Lung (tissue), 12 donors: ENCODE results near the gene JAK1. TPM values are rescaled to one million over a fixed set of nuclear protein-coding genes. Genes with fewer than 3 reads are reported as not detected.
A peak's percentile ranks its signal among the peaks of the same experiment; 100 is the strongest.

Experiments used
- ATAC-seq: fragments of 200-7000 bp; cut with Tn5 transposase; one replicate; pipeline ENCODE4 v1.9.1; 2020; ENCODE audit warnings: moderate number of reproducible peaks; ENCODE audit not compliant: insufficient read depth, low FRiP score
- DNase-seq, 3 donors: peaks; one replicate each; pipeline ENCODE4 v3.0.0-alpha.2; 2013 to 2017
- H3K27ac ChIP-seq, 2 donors: one replicate each; pipeline ENCODE4 v1.5.1; 2013; ENCODE audit warnings: mild to moderate bottlenecking in 2 of 2, moderate library complexity in 2 of 2, control low read depth in 1 of 2, inconsistent platforms in 1 of 2, low read depth in 1 of 2, low read length in 1 of 2
- H3K27me3 ChIP-seq, 3 donors: one replicate each; pipeline ENCODE4 v1.5.1; 2013; ENCODE audit warnings: low read length in 2 of 3; ENCODE audit not compliant: control insufficient read depth in 3 of 3, insufficient read depth in 3 of 3
- H3K36me3 ChIP-seq, 4 donors: one replicate each; pipeline ENCODE4 v1.5.1; 2013; ENCODE audit warnings: low read length in 4 of 4, mild to moderate bottlenecking in 1 of 4, moderate library complexity in 1 of 4; ENCODE audit not compliant: control insufficient read depth in 4 of 4, insufficient read depth in 4 of 4
- H3K4me1 ChIP-seq, 5 donors: one replicate each; pipeline ENCODE4 v1.5.1; 2013; ENCODE audit warnings: low read length in 5 of 5, mild to moderate bottlenecking in 2 of 5, moderate library complexity in 1 of 5; ENCODE audit not compliant: control insufficient read depth in 5 of 5, insufficient read depth in 5 of 5
- H3K4me3 ChIP-seq: one replicate; pipeline ENCODE4 v1.5.1; 2013; ENCODE audit warnings: mild to moderate bottlenecking, control low read depth, moderate library complexity
- H3K9ac ChIP-seq, 2 donors: one replicate each; pipeline ENCODE4 v1.5.1; 2013; ENCODE audit warnings: low read length in 2 of 2, control low read depth in 1 of 2; ENCODE audit not compliant: insufficient read depth in 1 of 2
- H3K9me3 ChIP-seq, 4 donors: one replicate each; pipeline ENCODE4 v1.5.1; 2013; ENCODE audit warnings: low read length in 3 of 4, mild to moderate bottlenecking in 1 of 4, moderate library complexity in 1 of 4; ENCODE audit not compliant: control insufficient read depth in 4 of 4, insufficient read depth in 3 of 4
- WGBS, 2 donors: extraction: QIAGEN DNeasy Blood & Tissue Kit; methylation state at CpG; one replicate each; pipeline ENCODE4 v1.1.7; 2013; 5-methylcytosine and 5-hydroxymethylcytosine counted together
- polyA plus RNA-seq, 2 donors: library from polyadenylated mRNA; stranded (reverse); fragments of 200-250 nt; gene quantifications; one replicate each; pipeline ENCODE4 v1.2.1, GENCODE V29; 2013
- total RNA-seq, 2 donors: library from RNA; depleted of rRNA in 1 of 2; stranded (reverse); fragments of >200 nt in 1 of 2; gene quantifications; one replicate each; pipeline ENCODE4 v1.2.1, GENCODE V29; 2014 to 2021
- TF ChIP-seq, protein P1 (sequence below): IDR thresholded peaks from 2 replicates; pipeline ENCODE4 v1.5.1; 2012; ENCODE audit warnings: mild to moderate bottlenecking; ENCODE audit errors: control extremely low read depth, extremely low read depth
- donor health status: control.
- donor health status: control.
- donor health status: Bipolar disorder and iron deficiency.
- donor health status: healthy.
- donor health status: DM: yes; HTN: yes; CAD: no.

JAK1 gene
- total and polyA plus RNA-seq, 4 donors = 26.7 to 162 (median 116) TPM

DNA sequence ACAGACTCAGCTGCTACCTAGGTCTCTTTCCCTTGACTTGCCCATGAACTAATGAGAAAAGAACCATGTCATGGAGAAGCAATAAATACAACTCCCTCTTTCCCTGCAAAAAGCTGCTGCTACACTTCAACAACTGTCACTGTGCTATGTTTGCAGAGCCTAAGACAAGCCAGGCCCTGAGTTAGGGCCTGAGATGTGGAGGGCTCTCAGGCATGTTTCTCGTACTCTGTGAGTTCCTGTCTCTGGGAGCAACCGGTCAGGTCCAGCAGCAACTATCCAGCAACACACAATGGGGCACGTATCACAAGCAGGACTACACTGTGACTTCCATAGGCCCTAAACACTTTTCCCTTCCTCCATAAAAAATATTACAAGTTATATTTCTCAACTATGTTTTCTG, 91.7 kb downstream of the JAK1 start:
- no peaks in the 10 kb centered on the region for H3K27me3 ChIP-seq
- no peak overlapping the region for H3K4me3 ChIP-seq
- ATAC-seq = no peak
- DNase-seq = peak in 1 of 3 donors; percentile 30
- no peak overlapping the region for H3K27ac ChIP-seq
- peaks cover 0 to 9% (median 3%) of the 10 kb centered on the region in 5 donors for H3K4me1 ChIP-seq
- WGBS, 2 donors = 92 to 96% methylated on average over 3 of the region's 3 CpGs
- TF ChIP-seq, protein P1, sequence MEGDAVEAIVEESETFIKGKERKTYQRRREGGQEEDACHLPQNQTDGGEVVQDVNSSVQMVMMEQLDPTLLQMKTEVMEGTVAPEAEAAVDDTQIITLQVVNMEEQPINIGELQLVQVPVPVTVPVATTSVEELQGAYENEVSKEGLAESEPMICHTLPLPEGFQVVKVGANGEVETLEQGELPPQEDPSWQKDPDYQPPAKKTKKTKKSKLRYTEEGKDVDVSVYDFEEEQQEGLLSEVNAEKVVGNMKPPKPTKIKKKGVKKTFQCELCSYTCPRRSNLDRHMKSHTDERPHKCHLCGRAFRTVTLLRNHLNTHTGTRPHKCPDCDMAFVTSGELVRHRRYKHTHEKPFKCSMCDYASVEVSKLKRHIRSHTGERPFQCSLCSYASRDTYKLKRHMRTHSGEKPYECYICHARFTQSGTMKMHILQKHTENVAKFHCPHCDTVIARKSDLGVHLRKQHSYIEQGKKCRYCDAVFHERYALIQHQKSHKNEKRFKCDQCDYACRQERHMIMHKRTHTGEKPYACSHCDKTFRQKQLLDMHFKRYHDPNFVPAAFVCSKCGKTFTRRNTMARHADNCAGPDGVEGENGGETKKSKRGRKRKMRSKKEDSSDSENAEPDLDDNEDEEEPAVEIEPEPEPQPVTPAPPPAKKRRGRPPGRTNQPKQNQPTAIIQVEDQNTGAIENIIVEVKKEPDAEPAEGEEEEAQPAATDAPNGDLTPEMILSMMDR = no peak
- H3K9me3 ChIP-seq = no peaks in the 10 kb centered on the region
- peaks cover 12 to 52% (median 45%) of the 10 kb centered on the region in 4 donors for H3K36me3 ChIP-seq
- no peak overlapping the region for H3K9ac ChIP-seq

DNA sequence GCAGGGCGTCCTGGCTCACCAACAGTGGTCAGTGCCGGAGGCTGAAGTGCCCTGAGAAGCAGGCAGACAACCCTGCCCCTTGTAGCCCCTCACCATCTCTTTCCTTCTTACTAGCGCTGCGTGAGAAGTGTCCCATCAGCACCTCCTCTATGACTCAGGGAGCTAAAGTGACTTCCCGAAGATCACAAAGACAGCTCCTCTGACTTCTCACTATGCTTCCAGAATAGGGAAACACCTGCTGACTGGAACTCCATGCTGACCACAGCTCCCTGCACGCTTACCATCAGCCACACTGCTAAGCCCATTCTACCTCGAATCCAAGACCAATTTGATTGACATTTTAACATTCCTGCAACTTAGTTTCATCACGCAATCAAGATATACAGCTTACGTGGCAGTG, 92.8 kb downstream of the JAK1 start:
- Histone ChIP-seq H3K9me3 (no peaks in the 10 kb centered on the region), H3K4me1 (peaks cover 0 to 3% (median 0%) of the 10 kb centered on the region in 5 donors), H3K27ac (no peak overlapping the region), H3K4me3 (no peak overlapping the region), H3K27me3 (no peaks in the 10 kb centered on the region), H3K36me3 (peaks cover 12 to 53% (median 48%) of the 10 kb centered on the region in 4 donors), H3K9ac (no peak overlapping the region)
- no peak for DNase-seq
- ATAC-seq = no peak
- TF ChIP-seq, protein P1 = no peak
- WGBS, 2 donors = 94 to 96% methylated on average over 9 of the region's 9 CpGs

DNA sequence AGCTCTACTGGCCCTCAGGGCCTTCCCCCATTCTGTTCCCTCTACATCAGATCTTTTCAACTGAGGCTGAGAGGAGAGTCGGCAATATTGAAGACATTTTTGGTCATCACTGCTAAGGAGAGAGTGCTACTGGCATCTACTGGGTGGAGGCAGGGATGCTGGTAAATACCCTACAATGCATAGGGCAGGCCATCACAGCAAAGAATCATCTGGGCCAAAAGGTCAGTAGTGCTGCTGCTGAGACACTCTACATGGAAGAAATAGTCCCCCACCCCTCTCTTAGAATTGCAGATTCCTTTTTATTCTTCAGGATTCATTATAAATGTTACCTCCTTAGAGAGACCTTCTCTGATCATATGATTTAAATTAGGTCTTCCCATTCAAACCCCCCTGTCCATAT, 94.3 kb downstream of the JAK1 start:
- WGBS, 2 donors = 96 to 100% methylated on average over 1 of the region's 1 CpG

More for the DNA sequence above, 94.3 kb downstream of the JAK1 start:
- H3K9me3 ChIP-seq = no peaks in the 10 kb centered on the region
- no peak overlapping the region for H3K9ac ChIP-seq
- H3K27ac ChIP-seq = no peak overlapping the region
- TF ChIP-seq, protein P1 = no peak
- ATAC-seq (no peak), DNase-seq (no peak)
- no peaks in the 10 kb centered on the region for H3K27me3 ChIP-seq
- no peak overlapping the region for H3K4me3 ChIP-seq
- peaks cover 0 to 3% (median 0%) of the 10 kb centered on the region in 5 donors for H3K4me1 ChIP-seq
- H3K36me3 ChIP-seq = peaks cover 12 to 54% (median 47%) of the 10 kb centered on the region in 4 donors
